Measurements from ENCODE around the gene NUDT3.

GRCh38 chr6:34310817-34311216, 81.7 kb downstream of the NUDT3 start:
- no peak for TF ChIP-seq POLR2A (IDR thresholded peaks at IDR 0.05)
- no peak for TF ChIP-seq CTCF (IDR thresholded peaks at IDR 0.05)
